DND-41 (cell line): ENCODE data around the gene POC1B.

Source experiments
- EZH2 ChIP-seq: IDR thresholded peaks from 3 replicates; pipeline ENCODE4 v1.6.1; 2012; ENCODE audit warnings: borderline replicate concordance, low read depth, mild to moderate bottlenecking, moderate library complexity, low read length, inconsistent platforms; ENCODE audit not compliant: severe bottlenecking
- TF ChIP-seq, protein P1 (sequence below): IDR thresholded peaks from 2 replicates; pipeline ENCODE4 v1.5.1; 2012; ENCODE audit warnings: borderline replicate concordance, low read length, moderate library complexity, mild to moderate bottlenecking; ENCODE audit not compliant: poor library complexity, severe bottlenecking; ENCODE audit errors: extremely low read depth

DNA sequence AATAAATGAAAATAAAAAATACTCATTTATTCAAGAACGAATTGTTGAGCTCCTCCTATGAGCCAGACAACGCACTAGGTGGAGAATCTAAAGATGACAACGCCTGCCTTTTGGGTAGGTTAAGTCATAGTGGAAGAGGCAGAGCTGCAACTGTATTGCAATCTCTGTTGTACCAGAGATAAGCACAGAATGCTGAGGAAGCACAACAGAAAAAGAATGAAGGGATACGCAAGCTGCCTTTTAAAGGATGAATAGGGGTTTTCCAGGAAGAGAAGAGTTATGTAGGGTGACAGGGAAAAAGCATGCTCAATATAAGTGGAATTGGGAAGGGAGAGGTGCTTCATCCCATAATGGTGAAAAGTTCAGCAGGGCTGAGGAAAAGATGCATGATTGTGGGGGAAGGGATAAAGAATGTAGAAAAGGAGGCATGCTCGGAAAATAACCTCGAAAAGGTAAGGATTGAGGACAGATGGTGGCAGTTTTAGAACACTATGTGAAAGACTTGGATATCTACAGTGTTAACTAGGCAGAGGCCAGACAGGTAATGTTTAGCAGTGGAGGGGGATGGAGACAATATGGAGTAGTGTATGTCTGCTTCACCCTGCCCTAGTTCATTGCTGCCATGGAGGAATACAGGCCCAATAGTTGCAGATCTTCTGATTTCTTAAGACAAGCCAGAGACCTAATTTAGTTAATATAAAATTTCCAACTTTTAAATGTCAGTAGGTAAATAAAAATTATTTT is 109.6 kb downstream of the POC1B start:
- TF ChIP-seq, protein P1, sequence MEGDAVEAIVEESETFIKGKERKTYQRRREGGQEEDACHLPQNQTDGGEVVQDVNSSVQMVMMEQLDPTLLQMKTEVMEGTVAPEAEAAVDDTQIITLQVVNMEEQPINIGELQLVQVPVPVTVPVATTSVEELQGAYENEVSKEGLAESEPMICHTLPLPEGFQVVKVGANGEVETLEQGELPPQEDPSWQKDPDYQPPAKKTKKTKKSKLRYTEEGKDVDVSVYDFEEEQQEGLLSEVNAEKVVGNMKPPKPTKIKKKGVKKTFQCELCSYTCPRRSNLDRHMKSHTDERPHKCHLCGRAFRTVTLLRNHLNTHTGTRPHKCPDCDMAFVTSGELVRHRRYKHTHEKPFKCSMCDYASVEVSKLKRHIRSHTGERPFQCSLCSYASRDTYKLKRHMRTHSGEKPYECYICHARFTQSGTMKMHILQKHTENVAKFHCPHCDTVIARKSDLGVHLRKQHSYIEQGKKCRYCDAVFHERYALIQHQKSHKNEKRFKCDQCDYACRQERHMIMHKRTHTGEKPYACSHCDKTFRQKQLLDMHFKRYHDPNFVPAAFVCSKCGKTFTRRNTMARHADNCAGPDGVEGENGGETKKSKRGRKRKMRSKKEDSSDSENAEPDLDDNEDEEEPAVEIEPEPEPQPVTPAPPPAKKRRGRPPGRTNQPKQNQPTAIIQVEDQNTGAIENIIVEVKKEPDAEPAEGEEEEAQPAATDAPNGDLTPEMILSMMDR = no peak
- TF ChIP-seq EZH2 = no peak
